ENCODE results near the gene CCDC170.

The CCDC170 gene

GRCh38 chr6:151655099-151655498 is 161.3 kb downstream of the CCDC170 start:
- H3K4me3 ChIP-seq (ENCODE audit: low read length, poor library complexity, severe bottlenecking): no peak overlapping the region
- H3K9me3 ChIP-seq (ENCODE audit: insufficient read depth, low read depth, low read length): 0 out of 2 replicates have a peak, but pooled peaks cover 6% of the 10 kb centered on the region
- no peaks in the 10 kb centered on the region for H3K36me3 ChIP-seq (ENCODE audit: insufficient read depth, low read length)
- H3K79me2 ChIP-seq (ENCODE audit: insufficient read depth, low read length): no peaks in the 10 kb centered on the region
- H3K27me3 ChIP-seq (ENCODE audit: insufficient read depth, low read length, poor library complexity, severe bottlenecking): no peaks in the 10 kb centered on the region
- H3K4me1 ChIP-seq (ENCODE audit: insufficient read depth, low read length, poor library complexity, severe bottlenecking): no peaks in the 10 kb centered on the region
- H3F3A ChIP-seq (ENCODE audit: low read depth): no peaks in the 10 kb centered on the region
- H4K20me1 ChIP-seq (ENCODE audit: insufficient read depth, low read length, poor library complexity, severe bottlenecking): no peaks in the 10 kb centered on the region
- H3K9ac ChIP-seq (ENCODE audit: low read depth, low read length, poor library complexity, severe bottlenecking): no peak overlapping the region
- no peak overlapping the region for H3K4me2 ChIP-seq (ENCODE audit: low read depth, low read length, poor library complexity, severe bottlenecking)
- TF ChIP-seq, protein P1, sequence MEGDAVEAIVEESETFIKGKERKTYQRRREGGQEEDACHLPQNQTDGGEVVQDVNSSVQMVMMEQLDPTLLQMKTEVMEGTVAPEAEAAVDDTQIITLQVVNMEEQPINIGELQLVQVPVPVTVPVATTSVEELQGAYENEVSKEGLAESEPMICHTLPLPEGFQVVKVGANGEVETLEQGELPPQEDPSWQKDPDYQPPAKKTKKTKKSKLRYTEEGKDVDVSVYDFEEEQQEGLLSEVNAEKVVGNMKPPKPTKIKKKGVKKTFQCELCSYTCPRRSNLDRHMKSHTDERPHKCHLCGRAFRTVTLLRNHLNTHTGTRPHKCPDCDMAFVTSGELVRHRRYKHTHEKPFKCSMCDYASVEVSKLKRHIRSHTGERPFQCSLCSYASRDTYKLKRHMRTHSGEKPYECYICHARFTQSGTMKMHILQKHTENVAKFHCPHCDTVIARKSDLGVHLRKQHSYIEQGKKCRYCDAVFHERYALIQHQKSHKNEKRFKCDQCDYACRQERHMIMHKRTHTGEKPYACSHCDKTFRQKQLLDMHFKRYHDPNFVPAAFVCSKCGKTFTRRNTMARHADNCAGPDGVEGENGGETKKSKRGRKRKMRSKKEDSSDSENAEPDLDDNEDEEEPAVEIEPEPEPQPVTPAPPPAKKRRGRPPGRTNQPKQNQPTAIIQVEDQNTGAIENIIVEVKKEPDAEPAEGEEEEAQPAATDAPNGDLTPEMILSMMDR (conservative IDR thresholded peaks at IDR 0.05; ENCODE audit: low read length): no peak
- no peak for TF ChIP-seq EZH2phosphoT487 (IDR thresholded peaks at IDR 0.05; ENCODE audit: borderline replicate concordance)
- no peak overlapping the region for H2AFZ ChIP-seq (ENCODE audit: low read length)
- H3K9me2 ChIP-seq (replicated peaks; ENCODE audit: low read depth, low read length): no peaks in the 10 kb centered on the region

- no peaks in the 10 kb centered on the region for H3K27me3 ChIP-seq (ENCODE audit: insufficient read depth, low read length, poor library complexity, severe bottlenecking)
- no peak overlapping the region for H3K4me3 ChIP-seq (ENCODE audit: low read length, poor library complexity, severe bottlenecking)
- H2AFZ ChIP-seq (ENCODE audit: low read length): no peak overlapping the region
- no peaks in the 10 kb centered on the region for H3K4me1 ChIP-seq (ENCODE audit: insufficient read depth, low read length, poor library complexity, severe bottlenecking)
- TF ChIP-seq, protein P1 (conservative IDR thresholded peaks at IDR 0.05; ENCODE audit: low read length): no peak
- no peak for TF ChIP-seq EZH2phosphoT487 (IDR thresholded peaks at IDR 0.05; ENCODE audit: borderline replicate concordance)
- H3K79me2 ChIP-seq (ENCODE audit: insufficient read depth, low read length): no peaks in the 10 kb centered on the region
- no peak overlapping the region for H3K9ac ChIP-seq (ENCODE audit: low read depth, low read length, poor library complexity, severe bottlenecking)
- no peaks in the 10 kb centered on the region for H3K9me2 ChIP-seq (replicated peaks; ENCODE audit: low read depth, low read length)
- no peaks in the 10 kb centered on the region for H3K36me3 ChIP-seq (ENCODE audit: insufficient read depth, low read length)
- H4K20me1 ChIP-seq (ENCODE audit: insufficient read depth, low read length, poor library complexity, severe bottlenecking): no peaks in the 10 kb centered on the region
- H3K4me2 ChIP-seq (ENCODE audit: low read depth, low read length, poor library complexity, severe bottlenecking): no peak overlapping the region
- H3F3A ChIP-seq (ENCODE audit: low read depth): no peaks in the 10 kb centered on the region
- 0 out of 2 replicates have a peak, but pooled peaks cover 6% of the 10 kb centered on the region for H3K9me3 ChIP-seq (ENCODE audit: insufficient read depth, low read depth, low read length)
These were observed 162.6 kb downstream of the CCDC170 start for GRCh38 chr6:151656392-151656791.

GRCh38 chr6:151658091-151658490 is 164.3 kb downstream of the CCDC170 start:
- Histone ChIP-seq H4K20me1 (ENCODE audit: insufficient read depth, low read length, poor library complexity, severe bottlenecking) (no peaks in the 10 kb centered on the region), H3K36me3 (ENCODE audit: insufficient read depth, low read length) (no peaks in the 10 kb centered on the region), H3K4me2 (ENCODE audit: low read depth, low read length, poor library complexity, severe bottlenecking) (no peak overlapping the region), H3K9ac (ENCODE audit: low read depth, low read length, poor library complexity, severe bottlenecking) (no peak overlapping the region), H3K9me3 (ENCODE audit: insufficient read depth, low read depth, low read length) (0 out of 2 replicates have a peak, but pooled peaks cover 6% of the 10 kb centered on the region), H2AFZ (ENCODE audit: low read length) (no peak overlapping the region), H3K4me3 (ENCODE audit: low read length, poor library complexity, severe bottlenecking) (no peak overlapping the region), H3K9me2 (replicated peaks; ENCODE audit: low read depth, low read length) (no peaks in the 10 kb centered on the region), H3F3A (ENCODE audit: low read depth) (no peaks in the 10 kb centered on the region), H3K27me3 (ENCODE audit: insufficient read depth, low read length, poor library complexity, severe bottlenecking) (no peaks in the 10 kb centered on the region), H3K4me1 (ENCODE audit: insufficient read depth, low read length, poor library complexity, severe bottlenecking) (no peaks in the 10 kb centered on the region), H3K79me2 (ENCODE audit: insufficient read depth, low read length) (no peaks in the 10 kb centered on the region)
- no peak for TF ChIP-seq EZH2phosphoT487 (IDR thresholded peaks at IDR 0.05; ENCODE audit: borderline replicate concordance)
- TF ChIP-seq, protein P1 (conservative IDR thresholded peaks at IDR 0.05; ENCODE audit: low read length): no peak

Data from Loucy (cell line).